Vagina (tissue), 2 donors: ENCODE results near the gene GHR. TPM values are rescaled to one million over a fixed set of nuclear protein-coding genes. Genes with fewer than 3 reads are reported as not detected.

Source experiments
- DNase-seq, 2 donors: peaks; one replicate each; pipeline ENCODE4 v3.0.0-alpha.2; 2017; ENCODE audit errors: extremely low spot score in 2 of 2
- H3K27ac ChIP-seq: fragments of 200-600 bp; sonication (generic); one replicate; pipeline ENCODE4 v1.5.1; 2019
- H3K27me3 ChIP-seq: fragments of 200-600 bp; sonication (generic); one replicate; pipeline ENCODE4 v1.5.1; 2019
- H3K36me3 ChIP-seq, 2 donors: fragments of 200-600 bp; sonication (generic); one replicate each; pipeline ENCODE4 v1.5.1; 2017 to 2019
- H3K4me1 ChIP-seq: fragments of 200-600 bp; sonication (generic); one replicate; pipeline ENCODE4 v1.5.1; 2019
- H3K4me3 ChIP-seq, 2 donors: fragments of 200-600 bp; sonication (generic); 1 replicate in 1 of 2; 2 replicates in 1 of 2; pipeline ENCODE4 v1.5.1; 2016 to 2019
- H3K9me3 ChIP-seq: fragments of 200-600 bp; sonication (generic); one replicate; pipeline ENCODE4 v1.5.1; 2019
- CTCF ChIP-seq, 3 experiments: fragments of 450-650 bp in 2 of 3; fragments of 200-600 bp in 1 of 3; sonication (generic) in 1 of 3; IDR thresholded peaks; one replicate each; pipeline ENCODE4 v1.5.1; 2017 to 2019; ENCODE audit warnings: antibody characterized with exemption in 3 of 3, mild to moderate bottlenecking in 2 of 3, moderate library complexity in 2 of 3
- POLR2A ChIP-seq, 2 donors: fragments of 450-650 bp; IDR thresholded peaks; one replicate each; pipeline ENCODE4 v1.6.1; 2017; ENCODE audit warnings: antibody characterized with exemption in 2 of 2, mild to moderate bottlenecking in 2 of 2, moderate library complexity in 2 of 2
- POLR2AphosphoS5 ChIP-seq, 2 donors: sonication (generic); formaldehyde crosslinking; IDR thresholded peaks; one replicate each; pipeline ENCODE4 v1.9.0; 2017; ENCODE audit warnings: antibody characterized with exemption in 2 of 2, mild to moderate bottlenecking in 2 of 2, low read depth in 1 of 2; ENCODE audit not compliant: insufficient read depth in 1 of 2
- intact Hi-C: fragments of 100-400 bp; cut with DNase I; formaldehyde crosslinking; loops from one replicate; pipeline ENCODE4 v1.15.1; 2023
- total RNA-seq: library from RNA; depleted of rRNA; stranded (reverse); fragments of >200 nt; gene quantifications from one replicate; pipeline ENCODE4 v1.2.3, GENCODE V29; 2016

GHR gene
- total RNA-seq, 1 donor from 2014 or later: 16.7 TPM

GRCh38 chr5:42631241-42631640 lies 208.0 kb downstream of the GHR start:
- intact Hi-C loops: no loop called here
- H3K4me1 ChIP-seq: no peaks in the 10 kb centered on the region

GRCh38 chr5:42632354-42632900 lies 209.2 kb downstream of the GHR start:
- DNase-seq: no peak
- no peaks in the 10 kb centered on the region for H3K9me3 ChIP-seq
- H3K4me3 ChIP-seq: no peak overlapping the region
- no peaks in the 10 kb centered on the region for H3K27me3 ChIP-seq
- H3K4me1 ChIP-seq: no peaks in the 10 kb centered on the region
- no peaks in the 10 kb centered on the region for H3K36me3 ChIP-seq
- intact Hi-C loops: no loop called here
- TF ChIP-seq CTCF (IDR thresholded peaks at IDR 0.05): no peak
- no peak overlapping the region for H3K27ac ChIP-seq

More at GRCh38 chr5:42631241-42631640, 208.0 kb downstream of the GHR start:
- Histone ChIP-seq H3K9me3 (no peaks in the 10 kb centered on the region), H3K36me3 (no peaks in the 10 kb centered on the region), H3K27me3 (no peaks in the 10 kb centered on the region), H3K4me3 (no peak overlapping the region), H3K27ac (no peak overlapping the region)
- no peak for TF ChIP-seq POLR2AphosphoS5 (IDR thresholded peaks at IDR 0.05; ENCODE audit: insufficient read depth in 1 of 2, low read depth in 1 of 2)
- TF ChIP-seq POLR2A (IDR thresholded peaks at IDR 0.05): no peak
- TF ChIP-seq CTCF (IDR thresholded peaks at IDR 0.05): no peak
- no peak for DNase-seq

GRCh38 chr5:42634575-42634974 lies 211.3 kb downstream of the GHR start:
- H3K4me1 ChIP-seq: no peaks in the 10 kb centered on the region
- intact Hi-C loops: no loop called here
- TF ChIP-seq POLR2A (IDR thresholded peaks at IDR 0.05): no peak
- no peak for TF ChIP-seq CTCF (IDR thresholded peaks at IDR 0.05)
- no peak for TF ChIP-seq POLR2AphosphoS5 (IDR thresholded peaks at IDR 0.05; ENCODE audit: insufficient read depth in 1 of 2, low read depth in 1 of 2)
- H3K4me3 ChIP-seq: no peak overlapping the region
- H3K9me3 ChIP-seq: no peaks in the 10 kb centered on the region
- no peak overlapping the region for H3K27ac ChIP-seq
- H3K27me3 ChIP-seq: no peaks in the 10 kb centered on the region
- DNase-seq: no peak
- H3K36me3 ChIP-seq: no peaks in the 10 kb centered on the region

- no peak overlapping the region for H3K27ac ChIP-seq
- no peaks in the 10 kb centered on the region for H3K27me3 ChIP-seq
- no peaks in the 10 kb centered on the region for H3K36me3 ChIP-seq
- DNase-seq: no peak
- intact Hi-C loops: no loop called here
- H3K4me1 ChIP-seq: no peaks in the 10 kb centered on the region
- H3K9me3 ChIP-seq: no peaks in the 10 kb centered on the region
- TF ChIP-seq POLR2A (IDR thresholded peaks at IDR 0.05): no peak
- TF ChIP-seq CTCF (IDR thresholded peaks at IDR 0.05): no peak
- TF ChIP-seq POLR2AphosphoS5 (IDR thresholded peaks at IDR 0.05; ENCODE audit: insufficient read depth in 1 of 2, low read depth in 1 of 2): no peak
- no peak overlapping the region for H3K4me3 ChIP-seq
These were observed 213.2 kb downstream of the GHR start for GRCh38 chr5:42636425-42636824.

GRCh38 chr5:42636946-42637345 lies 213.7 kb downstream of the GHR start:
- intact Hi-C loops: no loop called here
- Histone ChIP-seq H3K27me3 (no peaks in the 10 kb centered on the region), H3K9me3 (no peaks in the 10 kb centered on the region), H3K4me1 (no peaks in the 10 kb centered on the region), H3K4me3 (no peak overlapping the region), H3K36me3 (no peaks in the 10 kb centered on the region), H3K27ac (no peak overlapping the region)
- TF ChIP-seq CTCF (IDR thresholded peaks at IDR 0.05): no peak
- no peak for TF ChIP-seq POLR2AphosphoS5 (IDR thresholded peaks at IDR 0.05; ENCODE audit: insufficient read depth in 1 of 2, low read depth in 1 of 2)
- TF ChIP-seq POLR2A (IDR thresholded peaks at IDR 0.05): no peak
- no peak for DNase-seq
